Right ventricle myocardium superior (tissue), 1 donor: ENCODE data around the gene KLB. TPM values are rescaled to one million over a fixed set of nuclear protein-coding genes. Genes with fewer than 3 reads are reported as not detected.

Experiments used
- ATAC-seq: fragments of 200-7000 bp; cut with Tn5 transposase; one replicate; pipeline ENCODE4 v1.9.1; 2020; ENCODE audit warnings: mild to moderate bottlenecking; ENCODE audit not compliant: poor library complexity
- DNase-seq: peaks from one replicate; pipeline ENCODE4 v3.0.0-alpha.2; 2020
- intact Hi-C: fragments of 100-400 bp; cut with DNase I; formaldehyde crosslinking; loops from one replicate; pipeline ENCODE4 v1.11.2; 2022
- microRNA-seq: library from miRNA; unstranded; fragments of <30 nt; microRNA quantifications from one replicate; pipeline ENCODE4 v1.2.0, GENCODE V29; 2020
- total RNA-seq: library from RNA; stranded (reverse); fragmentation: NEBNext Ultra II Directional; extraction: Animal tissue kit (Norgen Biotek cat#: 25700); gene quantifications from one replicate; pipeline ENCODE4 v1.2.1, GENCODE V29; 2021
- donor health status: DM: no; HTN: yes; CAD: no; lungs with severe emphysema.

The KLB gene
- total RNA-seq, 1 donor from 2014 or later: 0.13 TPM

DNA sequence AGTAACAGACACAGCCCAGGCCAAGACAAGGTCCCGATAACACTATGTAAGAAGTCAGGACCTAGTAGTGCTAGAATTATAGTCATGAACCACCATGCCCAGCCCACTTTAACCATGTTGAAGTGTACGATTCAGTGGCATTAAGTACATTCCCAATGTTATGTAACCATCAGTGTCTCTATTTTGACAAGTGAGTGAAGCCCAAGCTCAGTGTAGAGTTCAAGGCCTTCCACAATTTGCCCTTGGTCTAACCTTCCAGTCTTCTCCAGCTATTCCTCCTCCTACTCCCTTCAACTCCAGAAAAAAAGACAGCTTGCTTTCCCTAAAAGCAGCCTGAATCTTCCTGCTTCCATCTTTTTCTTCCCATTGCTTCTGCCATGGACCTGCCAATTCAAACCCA lies 83.6 kb downstream of the KLB start:
- ATAC-seq (no peak), DNase-seq (no peak)
- intact Hi-C loops: no loop called here

DNA sequence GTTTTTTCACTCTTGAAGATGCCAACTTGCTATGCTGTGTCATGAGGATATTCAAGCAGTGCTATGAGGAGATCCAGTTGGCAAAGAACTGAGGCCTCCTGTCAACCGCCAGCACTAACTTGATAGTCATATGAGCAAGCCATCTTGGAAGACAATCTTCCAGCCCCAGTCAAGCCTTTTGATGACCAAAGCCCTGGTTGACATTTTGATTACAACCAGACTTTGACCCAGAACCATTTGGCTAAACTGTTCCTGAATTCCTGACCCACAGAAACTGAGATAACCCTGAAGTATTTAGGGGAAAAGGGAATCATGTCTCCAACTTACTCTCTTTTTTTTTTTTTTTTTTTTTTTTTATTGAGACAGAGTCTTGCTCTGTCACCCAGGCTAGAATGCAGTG lies 87.6 kb downstream of the KLB start:
- intact Hi-C loops: no loop called here
- ATAC-seq (no peak), DNase-seq (no peak)

- intact Hi-C loops: no loop called here
- no peak for ATAC-seq
- DNase-seq: no peak
Measured at GRCh38 chr4:39495446-39496213, 88.9 kb downstream of the KLB start.

GRCh38 chr4:39497909-39498726 lies 91.4 kb downstream of the KLB start:
- ATAC-seq: no peak
- no peak for DNase-seq
- intact Hi-C loops: no loop called here

DNA sequence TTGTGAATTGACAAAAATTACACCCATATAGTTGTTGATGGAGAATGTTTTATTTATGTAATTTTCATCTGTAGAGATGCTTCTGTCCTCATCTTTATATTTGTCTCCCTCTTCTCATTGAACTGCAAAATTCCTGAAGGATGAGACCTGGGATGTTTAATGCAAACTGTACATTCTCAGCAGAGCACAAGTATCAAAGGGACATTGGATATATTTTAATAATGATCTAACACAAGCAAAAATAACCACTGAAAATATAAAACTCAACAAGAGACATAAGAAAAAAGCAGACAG lies 91.9 kb downstream of the KLB start:
- no peak for ATAC-seq
- intact Hi-C loops: no loop called here
- no peak for DNase-seq

Small RNA genes within 50 kb of the gene (microRNA-seq; reads per million reads assigned to microRNA genes)
- gene MIR5591: not detected

Other genes starting within 250 kb of the KLB start
- 8.4 TPM for gene WDR19, start 224.4 kb upstream of the KLB start, total RNA-seq
- 22.6 TPM for gene RFC1, start 40.6 kb upstream of the KLB start, total RNA-seq
- 710 TPM for gene RPL9, start 52.0 kb downstream of the KLB start, total RNA-seq
- gene LIAS, start 52.1 kb downstream of the KLB start, total RNA-seq: 31.4 TPM
- 14.2 TPM for gene UGDH, start 120.5 kb downstream of the KLB start, total RNA-seq
- 11.3 TPM for gene SMIM14, start 231.9 kb downstream of the KLB start, total RNA-seq